RCC 7860 (cell line): Measurements from ENCODE around the gene ILRUN.
"Not testable (repeated sequence)": the region's sequence is repeated elsewhere in the genome, so short reads cannot be mapped to it uniquely, and the experiment has no call there.

Experiments used
- DNase-seq: peaks from one replicate; pipeline ENCODE4 v3.0.0-alpha.2; 2015; ENCODE audit warnings: low spot score
- FAIRE-seq: peaks from 2 replicates; lab custom pipeline; 2012; peaks lifted over from hg19 to GRCh38; lab: Jason Lieb, UNC

ILRUN gene

GRCh38 chr6:34667481-34668238 is 28.9 kb downstream of the ILRUN start:
- DNase-seq (no peak), FAIRE-seq (peak; percentile 14)

- no peak for DNase-seq
- FAIRE-seq = no peak
Observed at GRCh38 chr6:34665019-34665418, 31.5 kb downstream of the ILRUN start.

- DNase-seq (no peak), FAIRE-seq (no peak)
Observed at GRCh38 chr6:34664256-34664971, 32.2 kb downstream of the ILRUN start.

- DNase-seq = peak; percentile 25
- peak; percentile 24 for FAIRE-seq
Observed at GRCh38 chr6:34663831-34664255, 32.7 kb downstream of the ILRUN start.

- DNase-seq (no peak), FAIRE-seq (no peak)
Observed at GRCh38 chr6:34663371-34663770, 33.2 kb downstream of the ILRUN start.

GRCh38 chr6:34661357-34661756 is 35.2 kb downstream of the ILRUN start:
- no peak for FAIRE-seq
- DNase-seq = no peak

- no peak for DNase-seq
Observed at GRCh38 chr6:34658605-34659265, 37.8 kb downstream of the ILRUN start.

GRCh38 chr6:34657979-34658480 is 38.5 kb downstream of the ILRUN start:
- not testable (repeated sequence) for FAIRE-seq, DNase-seq

More at GRCh38 chr6:34658605-34659265, 37.8 kb downstream of the ILRUN start:
- no peak for FAIRE-seq

GRCh38 chr6:34657307-34657978 is 39.1 kb downstream of the ILRUN start:
- DNase-seq = peak; percentile 79
- FAIRE-seq = peak; percentile 79

GRCh38 chr6:34657037-34657306 is 39.6 kb downstream of the ILRUN start:
- DNase-seq = no peak

GRCh38 chr6:34656378-34657036 is 40.1 kb downstream of the ILRUN start:
- no peak for FAIRE-seq

More at GRCh38 chr6:34657037-34657306, 39.6 kb downstream of the ILRUN start:
- FAIRE-seq = no peak

GRCh38 chr6:34655876-34656377 is 40.6 kb downstream of the ILRUN start:
- DNase-seq, FAIRE-seq: not testable (repeated sequence)

More at GRCh38 chr6:34656378-34657036, 40.1 kb downstream of the ILRUN start:
- no peak for DNase-seq

- no peak for FAIRE-seq
- DNase-seq = no peak
Observed at GRCh38 chr6:34654061-34654710, 42.4 kb downstream of the ILRUN start.

- no peak for FAIRE-seq
- DNase-seq = no peak
Observed at GRCh38 chr6:34652263-34652662, 44.3 kb downstream of the ILRUN start.

- DNase-seq = no peak
- FAIRE-seq = no peak
Observed at GRCh38 chr6:34650823-34651222, 45.7 kb downstream of the ILRUN start.

- not testable (repeated sequence) for DNase-seq, FAIRE-seq
Observed at GRCh38 chr6:34650232-34650631, 46.3 kb downstream of the ILRUN start.

- FAIRE-seq = no peak
- no peak for DNase-seq
Observed at GRCh38 chr6:34648806-34649205, 47.8 kb downstream of the ILRUN start.
